ENCODE measurements around the gene WASHC2C.
"Not testable (repeated sequence)": the region's sequence is repeated elsewhere in the genome, so short reads cannot be mapped to it uniquely, and the experiment has no call there.

DNA sequence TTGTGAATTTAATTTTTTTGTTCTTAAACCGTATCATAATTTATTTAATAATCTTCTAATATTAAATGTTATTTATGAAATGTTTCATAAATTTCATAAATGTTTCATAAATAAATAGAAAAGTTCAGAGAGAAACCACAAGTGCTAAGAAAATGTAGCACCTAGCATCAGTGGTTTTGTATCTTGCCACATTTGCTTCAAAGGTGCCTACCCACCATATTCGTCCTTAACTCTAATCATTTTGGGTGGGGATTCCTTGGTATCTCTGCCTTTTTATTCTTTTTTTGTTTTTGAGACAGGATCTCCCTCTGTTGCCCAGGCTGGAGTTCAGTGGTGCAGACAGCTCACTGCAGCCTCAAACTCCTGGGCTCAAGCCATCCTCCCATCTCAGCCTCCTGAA lies 7.4 kb downstream of the WASHC2C start:
- TF ChIP-seq, protein P1, sequence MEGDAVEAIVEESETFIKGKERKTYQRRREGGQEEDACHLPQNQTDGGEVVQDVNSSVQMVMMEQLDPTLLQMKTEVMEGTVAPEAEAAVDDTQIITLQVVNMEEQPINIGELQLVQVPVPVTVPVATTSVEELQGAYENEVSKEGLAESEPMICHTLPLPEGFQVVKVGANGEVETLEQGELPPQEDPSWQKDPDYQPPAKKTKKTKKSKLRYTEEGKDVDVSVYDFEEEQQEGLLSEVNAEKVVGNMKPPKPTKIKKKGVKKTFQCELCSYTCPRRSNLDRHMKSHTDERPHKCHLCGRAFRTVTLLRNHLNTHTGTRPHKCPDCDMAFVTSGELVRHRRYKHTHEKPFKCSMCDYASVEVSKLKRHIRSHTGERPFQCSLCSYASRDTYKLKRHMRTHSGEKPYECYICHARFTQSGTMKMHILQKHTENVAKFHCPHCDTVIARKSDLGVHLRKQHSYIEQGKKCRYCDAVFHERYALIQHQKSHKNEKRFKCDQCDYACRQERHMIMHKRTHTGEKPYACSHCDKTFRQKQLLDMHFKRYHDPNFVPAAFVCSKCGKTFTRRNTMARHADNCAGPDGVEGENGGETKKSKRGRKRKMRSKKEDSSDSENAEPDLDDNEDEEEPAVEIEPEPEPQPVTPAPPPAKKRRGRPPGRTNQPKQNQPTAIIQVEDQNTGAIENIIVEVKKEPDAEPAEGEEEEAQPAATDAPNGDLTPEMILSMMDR (IDR thresholded peaks at IDR 0.05), result not testable (repeated sequence)
- TF ChIP-seq POLR2A (IDR thresholded peaks at IDR 0.05), result not testable (repeated sequence)

All from ovary (tissue), 3 donors.